Measurements from ENCODE around the gene SLC11A2.

DNA sequence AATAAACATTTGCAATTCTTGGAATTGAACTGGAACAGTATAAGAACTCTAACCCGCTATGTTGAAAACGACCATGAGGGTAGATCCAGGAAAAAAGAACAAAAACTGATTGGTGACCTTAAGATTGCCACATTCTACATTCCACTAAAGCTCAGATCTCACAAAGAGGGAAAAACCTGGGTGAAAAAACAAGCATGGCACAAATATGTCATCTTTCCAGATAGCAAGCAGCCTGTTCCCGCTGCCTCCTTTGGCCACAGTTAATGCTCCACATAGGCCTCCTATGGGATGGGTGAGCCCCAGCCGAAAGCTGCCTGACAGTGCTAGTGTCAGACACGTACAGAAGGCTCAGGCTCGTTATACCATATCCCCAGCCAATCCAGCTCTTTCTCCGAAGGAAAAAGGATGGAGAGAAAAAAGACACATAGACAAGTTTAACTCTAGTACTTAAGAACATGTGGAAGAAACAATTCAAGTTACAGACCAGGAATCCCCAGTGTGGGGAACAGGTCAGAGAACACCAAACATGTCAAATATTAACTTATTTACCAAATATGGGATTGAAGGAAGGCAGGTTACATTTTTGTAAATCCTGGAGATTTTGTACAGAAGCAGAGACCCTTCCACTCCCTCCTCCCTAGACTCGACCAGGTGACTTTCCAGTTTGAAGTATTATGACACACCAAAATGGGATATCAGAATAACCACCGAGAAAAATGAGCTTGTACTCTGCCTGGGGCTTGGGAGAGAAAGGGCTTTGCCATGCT, 36.6 kb upstream of the SLC11A2 start:
- no peak for TF ChIP-seq POLR2AphosphoS5 (IDR thresholded peaks at IDR 0.05)
- TF ChIP-seq, protein P1, sequence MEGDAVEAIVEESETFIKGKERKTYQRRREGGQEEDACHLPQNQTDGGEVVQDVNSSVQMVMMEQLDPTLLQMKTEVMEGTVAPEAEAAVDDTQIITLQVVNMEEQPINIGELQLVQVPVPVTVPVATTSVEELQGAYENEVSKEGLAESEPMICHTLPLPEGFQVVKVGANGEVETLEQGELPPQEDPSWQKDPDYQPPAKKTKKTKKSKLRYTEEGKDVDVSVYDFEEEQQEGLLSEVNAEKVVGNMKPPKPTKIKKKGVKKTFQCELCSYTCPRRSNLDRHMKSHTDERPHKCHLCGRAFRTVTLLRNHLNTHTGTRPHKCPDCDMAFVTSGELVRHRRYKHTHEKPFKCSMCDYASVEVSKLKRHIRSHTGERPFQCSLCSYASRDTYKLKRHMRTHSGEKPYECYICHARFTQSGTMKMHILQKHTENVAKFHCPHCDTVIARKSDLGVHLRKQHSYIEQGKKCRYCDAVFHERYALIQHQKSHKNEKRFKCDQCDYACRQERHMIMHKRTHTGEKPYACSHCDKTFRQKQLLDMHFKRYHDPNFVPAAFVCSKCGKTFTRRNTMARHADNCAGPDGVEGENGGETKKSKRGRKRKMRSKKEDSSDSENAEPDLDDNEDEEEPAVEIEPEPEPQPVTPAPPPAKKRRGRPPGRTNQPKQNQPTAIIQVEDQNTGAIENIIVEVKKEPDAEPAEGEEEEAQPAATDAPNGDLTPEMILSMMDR (IDR thresholded peaks at IDR 0.05), result no peak
- TF ChIP-seq POLR2A (IDR thresholded peaks at IDR 0.05), result no peak
